DND-41 (cell line): Measurements from ENCODE around the gene TRIM10.

Experiments used
- ATAC-seq: fragments of 200-7000 bp; cut with Tn5 transposase; 3 replicates; pipeline ENCODE4 v1.9.1; 2021; ENCODE audit warnings: low read depth; ENCODE audit not compliant: insufficient read depth
- DNase-seq: peaks from one replicate; pipeline ENCODE4 v3.0.0-alpha.2; 2020
- H2AFZ ChIP-seq: 2 replicates; pipeline ENCODE4 v1.6.0; 2012; ENCODE audit warnings: low read depth, low read length
- H3K27ac ChIP-seq: 2 replicates; pipeline ENCODE4 v1.5.1; 2012; ENCODE audit warnings: low read length, inconsistent platforms
- H3K27me3 ChIP-seq: fragments of 200-600 bp; sonication (generic); 2 replicates; pipeline ENCODE4 v1.6.0; 2012; ENCODE audit warnings: low read length, mild to moderate bottlenecking, inconsistent platforms; ENCODE audit not compliant: insufficient read depth, poor library complexity
- H3K36me3 ChIP-seq: 2 replicates; pipeline ENCODE4 v1.5.1; 2012; ENCODE audit warnings: low read length, inconsistent platforms; ENCODE audit not compliant: insufficient read depth
- H3K4me1 ChIP-seq: 2 replicates; pipeline ENCODE4 v1.5.1; 2012; ENCODE audit warnings: mild to moderate bottlenecking, low read length; ENCODE audit not compliant: insufficient read depth
- H3K4me2 ChIP-seq: 2 replicates; pipeline ENCODE4 v1.6.0; 2012; ENCODE audit warnings: mild to moderate bottlenecking, moderate library complexity, low read length, inconsistent platforms; ENCODE audit not compliant: insufficient read depth
- H3K4me3 ChIP-seq, 2 experiments: fragments of 200-600 bp in 1 of 2; shearing (Covaris generic) in 1 of 2; 2 replicates each; pipeline ENCODE4 v1.5.1; 2012 to 2016; ENCODE audit warnings: inconsistent platforms in 2 of 2, low read length in 2 of 2, mild to moderate bottlenecking in 2 of 2, low read depth in 1 of 2, moderate library complexity in 1 of 2
- H3K79me2 ChIP-seq: 2 replicates; pipeline ENCODE4 v1.6.0; 2012; ENCODE audit warnings: low read length, inconsistent platforms; ENCODE audit not compliant: insufficient read depth
- H3K9ac ChIP-seq: 2 replicates; pipeline ENCODE4 v1.6.0; 2012; ENCODE audit warnings: low read depth, mild to moderate bottlenecking, inconsistent platforms, low read length, moderate library complexity
- H3K9me3 ChIP-seq: 2 replicates; pipeline ENCODE4 v1.5.1; 2012; ENCODE audit warnings: low read length, moderate library complexity, mild to moderate bottlenecking, inconsistent platforms; ENCODE audit not compliant: insufficient read depth, severe bottlenecking
- H4K20me1 ChIP-seq: 2 replicates; pipeline ENCODE4 v1.6.0; 2012; ENCODE audit warnings: low read length; ENCODE audit not compliant: insufficient read depth
- CTCF ChIP-seq: IDR thresholded peaks from 2 replicates; pipeline ENCODE4 v1.5.1; 2012; ENCODE audit warnings: borderline replicate concordance, low read length, moderate library complexity, mild to moderate bottlenecking; ENCODE audit not compliant: poor library complexity, severe bottlenecking; ENCODE audit errors: extremely low read depth
- EZH2 ChIP-seq: IDR thresholded peaks from 3 replicates; pipeline ENCODE4 v1.6.1; 2012; ENCODE audit warnings: borderline replicate concordance, low read depth, mild to moderate bottlenecking, moderate library complexity, low read length, inconsistent platforms; ENCODE audit not compliant: severe bottlenecking

TRIM10 gene

GRCh38 chr6:30116724-30117123 lies 44.3 kb downstream of the TRIM10 start:
- Histone ChIP-seq H3K4me1 (no peaks in the 10 kb centered on the region), H3K4me2 (no peak overlapping the region), H3K27me3 (peaks cover 29% of the 10 kb centered on the region), H3K9me3 (no peaks in the 10 kb centered on the region), H3K27ac (no peak overlapping the region), H2AFZ (no peak overlapping the region), H3K9ac (no peak overlapping the region), H4K20me1 (no peaks in the 10 kb centered on the region), H3K4me3 (no peak overlapping the region), H3K79me2 (no peaks in the 10 kb centered on the region), H3K36me3 (no peaks in the 10 kb centered on the region)
- TF ChIP-seq CTCF = no peak
- DNase-seq (no peak), ATAC-seq (no peak)

GRCh38 chr6:30113841-30114240 lies 47.2 kb downstream of the TRIM10 start:
- Histone ChIP-seq H4K20me1 (no peaks in the 10 kb centered on the region), H3K4me2 (no peak overlapping the region), H3K27ac (no peak overlapping the region), H3K4me3 (no peak overlapping the region), H3K9ac (no peak overlapping the region), H3K27me3 (peaks cover 36% of the 10 kb centered on the region), H3K4me1 (no peaks in the 10 kb centered on the region), H2AFZ (no peak overlapping the region), H3K79me2 (no peaks in the 10 kb centered on the region), H3K36me3 (no peaks in the 10 kb centered on the region), H3K9me3 (no peaks in the 10 kb centered on the region)
- DNase-seq (no peak), ATAC-seq (no peak)
- TF ChIP-seq EZH2 (no peak), CTCF (no peak)

- no peak within 1 kb of the TSS for H3K9ac ChIP-seq
- TF ChIP-seq EZH2 (no peak), CTCF (no peak)
- no peaks in the 10 kb centered on the region for H3K36me3 ChIP-seq
- H3K4me1 ChIP-seq = no peaks in the 10 kb centered on the region
- no peak within 1 kb of the TSS for H3K27ac ChIP-seq
- ATAC-seq = no peak
- H2AFZ ChIP-seq = no peak within 1 kb of the TSS
- H3K79me2 ChIP-seq = no peaks in the 10 kb centered on the region
- no peaks in the 10 kb centered on the region for H4K20me1 ChIP-seq
- H3K27me3 ChIP-seq = peaks cover 37% of the 10 kb centered on the region
- H3K9me3 ChIP-seq = no peaks in the 10 kb centered on the region
- DNase-seq = no peak
- H3K4me2 ChIP-seq = no peak within 1 kb of the TSS
- H3K4me3 ChIP-seq = no peak within 1 kb of the TSS
These were observed 47.8 kb downstream of the TRIM10 start, which contains the start of gene TRIM31 for GRCh38 chr6:30113003-30113759. TSS of gene TRIM31 (minus strand) at chr6:30113090. CDS start at chr6:30112805, 285 bp downstream.
